ENCODE results near the gene SAP30L.

SAP30L gene

DNA sequence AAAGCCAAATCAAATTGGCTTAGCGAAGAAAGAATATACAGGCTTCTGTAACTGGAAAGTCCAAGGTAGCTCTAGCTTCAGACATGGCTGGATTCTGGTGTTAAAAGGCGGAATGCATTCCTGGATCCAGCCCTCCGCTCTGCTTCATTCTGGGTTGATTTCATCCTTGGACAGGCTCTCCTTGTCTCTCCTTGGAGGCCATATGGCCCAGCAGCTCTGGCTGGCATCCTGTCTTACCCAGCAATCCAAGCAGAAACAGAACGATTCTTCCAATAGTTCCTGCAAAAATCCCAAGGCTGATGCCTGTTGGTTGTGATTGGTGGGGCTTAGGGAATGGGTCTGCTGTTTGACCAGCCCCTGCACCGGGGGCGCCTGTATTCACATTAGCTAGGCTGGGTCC, 37.0 kb upstream of the SAP30L start:
- H3K4me3 ChIP-seq (ENCODE audit: low read depth, low read length), result no peak overlapping the region
- DNase-seq (ENCODE audit: low read depth), result no peak
- TF ChIP-seq, protein P1, sequence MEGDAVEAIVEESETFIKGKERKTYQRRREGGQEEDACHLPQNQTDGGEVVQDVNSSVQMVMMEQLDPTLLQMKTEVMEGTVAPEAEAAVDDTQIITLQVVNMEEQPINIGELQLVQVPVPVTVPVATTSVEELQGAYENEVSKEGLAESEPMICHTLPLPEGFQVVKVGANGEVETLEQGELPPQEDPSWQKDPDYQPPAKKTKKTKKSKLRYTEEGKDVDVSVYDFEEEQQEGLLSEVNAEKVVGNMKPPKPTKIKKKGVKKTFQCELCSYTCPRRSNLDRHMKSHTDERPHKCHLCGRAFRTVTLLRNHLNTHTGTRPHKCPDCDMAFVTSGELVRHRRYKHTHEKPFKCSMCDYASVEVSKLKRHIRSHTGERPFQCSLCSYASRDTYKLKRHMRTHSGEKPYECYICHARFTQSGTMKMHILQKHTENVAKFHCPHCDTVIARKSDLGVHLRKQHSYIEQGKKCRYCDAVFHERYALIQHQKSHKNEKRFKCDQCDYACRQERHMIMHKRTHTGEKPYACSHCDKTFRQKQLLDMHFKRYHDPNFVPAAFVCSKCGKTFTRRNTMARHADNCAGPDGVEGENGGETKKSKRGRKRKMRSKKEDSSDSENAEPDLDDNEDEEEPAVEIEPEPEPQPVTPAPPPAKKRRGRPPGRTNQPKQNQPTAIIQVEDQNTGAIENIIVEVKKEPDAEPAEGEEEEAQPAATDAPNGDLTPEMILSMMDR (IDR thresholded peaks at IDR 0.05; ENCODE audit: insufficient read depth, low read depth, low read length, missing control alignments), result no peak

DNA sequence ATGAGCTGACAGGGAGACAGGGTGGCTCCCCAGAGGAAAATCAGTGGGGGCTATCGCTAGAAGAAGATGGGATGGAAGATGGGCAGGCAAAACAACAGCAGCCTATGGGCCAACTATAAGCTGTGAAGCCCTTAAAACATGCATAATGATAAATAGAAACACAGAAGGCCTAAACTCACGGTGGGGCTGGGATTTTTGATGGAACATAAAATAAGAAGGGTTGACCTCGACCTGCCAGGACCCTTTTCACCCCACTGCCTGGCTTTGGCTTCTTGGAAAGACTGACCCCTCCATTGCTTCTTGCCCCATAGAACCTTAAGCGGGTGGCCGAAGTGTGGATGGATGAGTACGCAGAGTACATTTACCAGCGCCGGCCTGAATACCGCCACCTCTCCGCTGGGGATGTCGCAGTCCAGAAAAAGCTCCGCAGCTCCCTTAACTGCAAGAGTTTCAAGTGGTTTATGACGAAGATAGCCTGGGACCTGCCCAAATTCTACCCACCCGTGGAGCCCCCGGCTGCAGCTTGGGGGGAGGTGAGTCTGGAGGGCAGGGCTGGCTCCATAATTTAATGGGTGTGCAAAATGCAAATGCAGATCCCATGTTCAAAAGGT, 36.5 kb upstream of the SAP30L start:
- TF ChIP-seq, protein P1 (IDR thresholded peaks at IDR 0.05; ENCODE audit: insufficient read depth, low read depth, low read length, missing control alignments), result no peak
- H3K4me3 ChIP-seq (ENCODE audit: low read depth, low read length), result no peak overlapping the region
- DNase-seq (ENCODE audit: low read depth), result no peak

GRCh38 chr5:154410008-154410407, 35.8 kb upstream of the SAP30L start:
- no peak for DNase-seq (ENCODE audit: low read depth)
- TF ChIP-seq, protein P1 (IDR thresholded peaks at IDR 0.05; ENCODE audit: insufficient read depth, low read depth, low read length, missing control alignments), result no peak
- no peak overlapping the region for H3K4me3 ChIP-seq (ENCODE audit: low read depth, low read length)

DNA sequence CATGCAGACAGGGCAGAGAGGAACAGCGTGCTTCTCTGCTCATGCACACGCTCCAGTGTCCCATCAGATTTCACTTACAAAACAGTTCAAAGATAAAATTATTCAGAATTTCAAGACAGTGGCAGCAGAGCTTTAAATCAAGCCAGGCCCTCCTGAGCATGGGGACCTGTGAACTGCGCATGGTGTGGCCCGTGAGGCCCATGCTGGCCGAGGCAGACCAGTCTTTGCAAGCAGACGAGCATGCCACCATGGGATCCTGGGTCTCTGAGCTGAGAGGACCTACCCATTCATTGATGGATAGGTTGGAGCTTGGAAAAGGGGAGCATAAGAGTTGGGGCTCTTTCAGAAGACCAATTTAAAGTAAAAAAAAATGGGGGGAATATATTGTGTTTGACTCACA, 35.0 kb upstream of the SAP30L start:
- TF ChIP-seq, protein P1 (IDR thresholded peaks at IDR 0.05; ENCODE audit: insufficient read depth, low read depth, low read length, missing control alignments), result no peak
- no peak for DNase-seq (ENCODE audit: low read depth)
- H3K4me3 ChIP-seq (ENCODE audit: low read depth, low read length), result no peak overlapping the region

DNA sequence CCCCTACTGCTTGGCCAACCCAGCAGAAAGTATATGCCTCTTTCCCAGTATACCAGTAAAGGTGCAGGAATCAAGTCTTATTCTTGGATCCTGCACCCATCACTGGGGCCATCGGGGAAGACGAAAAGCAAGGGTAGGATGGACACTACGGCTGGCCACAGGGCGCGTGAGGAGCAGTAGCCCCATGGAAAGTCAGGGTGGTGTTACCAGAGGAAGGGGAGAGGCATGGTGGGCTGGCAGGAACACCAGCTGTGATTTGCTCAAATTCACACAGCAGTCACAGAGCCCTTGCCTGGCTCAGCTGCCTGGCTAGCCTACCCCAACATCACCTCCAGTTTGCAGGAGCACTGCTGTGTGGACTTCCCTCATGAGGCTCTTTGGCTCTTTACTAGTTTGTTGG, 34.5 kb upstream of the SAP30L start:
- TF ChIP-seq, protein P1 (IDR thresholded peaks at IDR 0.05; ENCODE audit: insufficient read depth, low read depth, low read length, missing control alignments), result no peak
- no peak for DNase-seq (ENCODE audit: low read depth)

GRCh38 chr5:154412316-154412715, 33.5 kb upstream of the SAP30L start:
- no peak for DNase-seq (ENCODE audit: low read depth)
- TF ChIP-seq, protein P1 (IDR thresholded peaks at IDR 0.05; ENCODE audit: insufficient read depth, low read depth, low read length, missing control alignments), result no peak
- H3K4me3 ChIP-seq (ENCODE audit: low read depth, low read length), result no peak overlapping the region

More for the DNA sequence above, 34.5 kb upstream of the SAP30L start:
- no peak overlapping the region for H3K4me3 ChIP-seq (ENCODE audit: low read depth, low read length)

GRCh38 chr5:154412925-154413324, 32.9 kb upstream of the SAP30L start:
- no peak for DNase-seq (ENCODE audit: low read depth)
- no peak overlapping the region for H3K4me3 ChIP-seq (ENCODE audit: low read depth, low read length)
- TF ChIP-seq, protein P1 (IDR thresholded peaks at IDR 0.05; ENCODE audit: insufficient read depth, low read depth, low read length, missing control alignments), result no peak

Data from GM12865 (cell line).